Measurements from ENCODE around the gene PI4KB. TPM values are rescaled to one million over a fixed set of nuclear protein-coding genes. Genes with fewer than 3 reads are reported as not detected.

PI4KB gene
- total and polyA plus RNA-seq, 9 of the 15 experiments (the other 6 are each of a cell fraction or from before 2014, with no cell fraction given), result 3.1 to 65.4 (median 45.1) TPM

- TF ChIP-seq CHD1 (IDR thresholded peaks at IDR 0.05; ENCODE audit: low read length), result peak; percentile 61
- TF ChIP-seq, protein P1, sequence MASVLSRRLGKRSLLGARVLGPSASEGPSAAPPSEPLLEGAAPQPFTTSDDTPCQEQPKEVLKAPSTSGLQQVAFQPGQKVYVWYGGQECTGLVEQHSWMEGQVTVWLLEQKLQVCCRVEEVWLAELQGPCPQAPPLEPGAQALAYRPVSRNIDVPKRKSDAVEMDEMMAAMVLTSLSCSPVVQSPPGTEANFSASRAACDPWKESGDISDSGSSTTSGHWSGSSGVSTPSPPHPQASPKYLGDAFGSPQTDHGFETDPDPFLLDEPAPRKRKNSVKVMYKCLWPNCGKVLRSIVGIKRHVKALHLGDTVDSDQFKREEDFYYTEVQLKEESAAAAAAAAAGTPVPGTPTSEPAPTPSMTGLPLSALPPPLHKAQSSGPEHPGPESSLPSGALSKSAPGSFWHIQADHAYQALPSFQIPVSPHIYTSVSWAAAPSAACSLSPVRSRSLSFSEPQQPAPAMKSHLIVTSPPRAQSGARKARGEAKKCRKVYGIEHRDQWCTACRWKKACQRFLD (CRISPR knock-in tag; IDR thresholded peaks at IDR 0.05), result no peak
- TF ChIP-seq MYBL2 (IDR thresholded peaks at IDR 0.05; ENCODE audit: low read depth), result no peak
- no peak for TF ChIP-seq MYBL2 (CRISPR knock-in tag; IDR thresholded peaks at IDR 0.05; ENCODE audit: borderline replicate concordance)
- TF ChIP-seq ZFX (CRISPR knock-in tag; IDR thresholded peaks at IDR 0.05), result peak; percentile 82
- 0 out of 2 replicates have a peak, but pooled peaks have one; percentile 8 for TF ChIP-seq PHF8 (IDR thresholded peaks at IDR 0.05; ENCODE audit: borderline replicate concordance, low read length)
- TF ChIP-seq HDAC1 (IDR thresholded peaks at IDR 0.05), result no peak
- no peak for TF ChIP-seq ZNF174 (CRISPR knock-in tag; IDR thresholded peaks at IDR 0.05)
- no peak for TF ChIP-seq NFXL1 (CRISPR knock-in tag; IDR thresholded peaks at IDR 0.05)
- no peak for TF ChIP-seq EP400 (IDR thresholded peaks at IDR 0.05)
- TF ChIP-seq SIRT6 (IDR thresholded peaks at IDR 0.05; ENCODE audit: low read depth, low read length), result no peak
- TF ChIP-seq IRF9 (tag; IDR thresholded peaks at IDR 0.05), result no peak
- no peak for TF ChIP-seq TRIM24 (IDR thresholded peaks at IDR 0.05)
- TF ChIP-seq ZNF764 (CRISPR knock-in tag; IDR thresholded peaks at IDR 0.05; ENCODE audit: low read depth), result no peak
- TF ChIP-seq MCM3 (IDR thresholded peaks at IDR 0.05), result no peak
- TF ChIP-seq, protein P2, sequence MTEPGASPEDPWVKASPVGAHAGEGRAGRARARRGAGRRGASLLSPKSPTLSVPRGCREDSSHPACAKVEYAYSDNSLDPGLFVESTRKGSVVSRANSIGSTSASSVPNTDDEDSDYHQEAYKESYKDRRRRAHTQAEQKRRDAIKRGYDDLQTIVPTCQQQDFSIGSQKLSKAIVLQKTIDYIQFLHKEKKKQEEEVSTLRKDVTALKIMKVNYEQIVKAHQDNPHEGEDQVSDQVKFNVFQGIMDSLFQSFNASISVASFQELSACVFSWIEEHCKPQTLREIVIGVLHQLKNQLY (CRISPR knock-in tag; conservative IDR thresholded peaks at IDR 0.05), result no peak
- no peak for TF ChIP-seq E2F6 (IDR thresholded peaks at IDR 0.05; ENCODE audit: borderline replicate concordance in 1 of 2, extremely low read depth in 1 of 2, insufficient read depth in 1 of 2, insufficient read length in 1 of 2, low read depth in 1 of 2, low read length in 1 of 2, poor library complexity in 1 of 2, severe bottlenecking in 1 of 2)
- TF ChIP-seq HLTF (IDR thresholded peaks at IDR 0.05), result no peak
- no peak for TF ChIP-seq ZNF668 (CRISPR knock-in tag; IDR thresholded peaks at IDR 0.05)
- TF ChIP-seq, protein P3, sequence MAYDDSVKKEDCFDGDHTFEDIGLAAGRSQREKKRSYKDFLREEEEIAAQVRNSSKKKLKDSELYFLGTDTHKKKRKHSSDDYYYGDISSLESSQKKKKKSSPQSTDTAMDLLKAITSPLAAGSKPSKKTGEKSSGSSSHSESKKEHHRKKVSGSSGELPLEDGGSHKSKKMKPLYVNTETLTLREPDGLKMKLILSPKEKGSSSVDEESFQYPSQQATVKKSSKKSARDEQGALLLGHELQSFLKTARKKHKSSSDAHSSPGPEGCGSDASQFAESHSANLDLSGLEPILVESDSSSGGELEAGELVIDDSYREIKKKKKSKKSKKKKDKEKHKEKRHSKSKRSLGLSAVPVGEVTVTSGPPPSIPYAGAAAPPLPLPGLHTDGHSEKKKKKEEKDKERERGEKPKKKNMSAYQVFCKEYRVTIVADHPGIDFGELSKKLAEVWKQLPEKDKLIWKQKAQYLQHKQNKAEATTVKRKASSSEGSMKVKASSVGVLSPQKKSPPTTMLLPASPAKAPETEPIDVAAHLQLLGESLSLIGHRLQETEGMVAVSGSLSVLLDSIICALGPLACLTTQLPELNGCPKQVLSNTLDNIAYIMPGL (CRISPR knock-in tag; IDR thresholded peaks at IDR 0.05), result 0 out of 2 replicates have a peak, but pooled peaks have one; percentile 67
- no peak for TF ChIP-seq SMARCC2 (IDR thresholded peaks at IDR 0.05; ENCODE audit: low read depth)
Measured at GRCh38 chr1:151282883-151283725, 44.1 kb downstream of the PI4KB start (continued).
